ENCODE measurements around the gene GNPDA1.

The GNPDA1 gene

DNA sequence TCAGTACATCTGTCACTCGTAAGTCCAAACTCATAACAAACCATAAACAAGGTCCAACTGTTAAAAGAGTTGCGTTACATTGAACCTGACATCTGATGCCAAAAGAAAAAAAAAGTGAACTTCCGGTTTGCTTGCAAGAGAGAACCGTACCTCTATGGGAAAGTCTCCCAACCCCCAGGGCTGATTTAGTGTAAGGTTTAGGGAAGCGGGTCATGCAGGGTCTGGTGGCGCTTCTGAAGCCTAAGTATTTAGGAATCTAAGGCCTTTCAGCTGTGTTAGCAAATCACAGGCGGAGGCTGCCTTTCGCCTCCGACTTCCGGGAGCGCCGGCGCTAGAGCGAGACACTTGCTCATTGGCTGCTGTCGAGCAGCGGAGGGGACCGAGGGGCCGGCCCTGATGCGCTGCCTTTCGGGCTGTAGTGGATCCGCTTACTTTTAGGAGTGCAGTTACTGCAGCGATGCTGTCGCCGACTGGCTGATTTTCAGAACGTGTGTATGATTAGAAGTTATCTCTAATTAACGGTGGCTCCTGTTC is 12.0 kb upstream of the GNPDA1 start:
- H3K4me3 ChIP-seq (ENCODE audit: low read depth, low read length), result peak overlapping the region; percentile 54
- no peak for TF ChIP-seq CTCF (IDR thresholded peaks at IDR 0.05; ENCODE audit: low read depth, low read length)
- in situ Hi-C loops (cut with HindIII; ENCODE audit: low sequenced_read_pairs), result no loop called here
- peak; percentile 85 for DNase-seq (ENCODE audit: low read depth, low spot score)

DNA sequence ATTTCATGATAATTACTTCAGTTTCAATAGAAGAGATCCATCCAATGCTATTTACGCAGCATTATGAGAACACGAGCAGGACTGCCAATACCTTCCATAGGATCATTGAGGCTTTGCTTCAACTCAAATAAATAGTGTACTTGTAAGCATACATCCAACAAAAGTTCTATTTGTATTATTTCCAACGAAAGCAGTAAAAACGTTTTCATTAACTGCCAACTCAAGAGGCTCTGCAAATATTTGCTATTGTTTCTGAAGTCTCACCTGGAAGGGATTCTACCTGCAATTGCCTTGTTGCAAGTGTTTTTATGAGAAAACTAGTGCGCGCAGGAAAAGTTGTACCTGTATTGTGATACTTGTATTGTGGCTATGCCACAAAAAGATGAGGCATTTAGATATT is 11.0 kb upstream of the GNPDA1 start:
- TF ChIP-seq CTCF (IDR thresholded peaks at IDR 0.05; ENCODE audit: low read depth, low read length), result no peak
- DNase-seq (ENCODE audit: low read depth, low spot score), result no peak
- in situ Hi-C loops (cut with HindIII; ENCODE audit: low sequenced_read_pairs), result no loop called here
- H3K4me3 ChIP-seq (ENCODE audit: low read depth, low read length), result no peak overlapping the region

DNA sequence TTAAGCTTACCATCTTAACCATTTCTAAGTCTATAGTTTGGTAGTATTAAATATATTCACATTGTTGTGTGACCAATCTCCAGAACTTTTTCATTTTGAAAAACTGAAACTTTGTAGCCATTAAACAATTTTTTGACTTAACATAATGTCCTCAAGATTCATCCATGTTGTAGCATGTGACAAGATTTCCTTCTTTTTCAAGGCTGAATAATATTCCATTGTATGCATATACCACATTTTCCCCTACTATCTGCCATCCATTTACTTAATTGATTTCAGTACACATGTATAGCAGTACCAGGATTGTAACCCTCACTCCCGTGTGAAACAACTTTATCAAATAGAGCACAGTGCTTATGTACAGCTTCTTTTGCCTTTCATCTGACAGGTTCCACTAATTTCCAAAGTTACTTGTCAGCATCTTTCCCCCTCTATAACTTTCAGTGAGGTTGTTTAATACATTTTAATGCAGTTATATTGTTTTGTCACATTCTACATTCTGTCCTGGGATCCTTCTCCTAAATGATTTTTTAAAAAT is 7.4 kb upstream of the GNPDA1 start:
- in situ Hi-C loops (cut with HindIII; ENCODE audit: low sequenced_read_pairs), result no loop called here
- DNase-seq (ENCODE audit: low read depth, low spot score), result no peak
- no peak overlapping the region for H3K4me3 ChIP-seq (ENCODE audit: low read depth, low read length)
- no peak for TF ChIP-seq CTCF (IDR thresholded peaks at IDR 0.05; ENCODE audit: low read depth, low read length)

- no peak overlapping the region for H3K4me3 ChIP-seq (ENCODE audit: low read depth, low read length)
- DNase-seq (ENCODE audit: low read depth, low spot score), result peak; percentile 71
- TF ChIP-seq CTCF (IDR thresholded peaks at IDR 0.05; ENCODE audit: low read depth, low read length), result no peak
- in situ Hi-C loops (cut with HindIII; ENCODE audit: low sequenced_read_pairs), result no loop called here
These were observed 5.1 kb upstream of the GNPDA1 start for GRCh38 chr5:142017832-142018427.

GRCh38 chr5:142016556-142016955 is 3.7 kb upstream of the GNPDA1 start:
- DNase-seq (ENCODE audit: low read depth, low spot score), result no peak

GRCh38 chr5:142015781-142016533 is 3.1 kb upstream of the GNPDA1 start:
- in situ Hi-C loops (cut with HindIII; ENCODE audit: low sequenced_read_pairs), result no loop called here
- no peak overlapping the region for H3K4me3 ChIP-seq (ENCODE audit: low read depth, low read length)
- DNase-seq (ENCODE audit: low read depth, low spot score), result peak; percentile 63
- TF ChIP-seq CTCF (IDR thresholded peaks at IDR 0.05; ENCODE audit: low read depth, low read length), result no peak

More at GRCh38 chr5:142016556-142016955, 3.7 kb upstream of the GNPDA1 start:
- no peak for TF ChIP-seq CTCF (IDR thresholded peaks at IDR 0.05; ENCODE audit: low read depth, low read length)
- in situ Hi-C loops (cut with HindIII; ENCODE audit: low sequenced_read_pairs), result no loop called here
- H3K4me3 ChIP-seq (ENCODE audit: low read depth, low read length), result no peak overlapping the region

Data from astrocyte of the spinal cord (primary cell).